Keratinocyte (primary cell): ENCODE data around the gene RBX1. TPM values are rescaled to one million over a fixed set of nuclear protein-coding genes. Genes with fewer than 3 reads are reported as not detected.

ENCODE experiments used
- DNase-seq: peaks from one replicate; pipeline ENCODE4 v3.0.0-alpha.2; 2011; ENCODE audit warnings: low read depth, missing footprints, low spot score
- FAIRE-seq: peaks from 2 replicates; lab custom pipeline; 2011; peaks lifted over from hg19 to GRCh38; lab: Jason Lieb, UNC
- H2AFZ ChIP-seq: 2 replicates; pipeline ENCODE4 v1.6.0; 2012; ENCODE audit warnings: low read length, control low read depth, inconsistent platforms; ENCODE audit not compliant: control insufficient read depth
- H3K27ac ChIP-seq: 2 replicates; pipeline ENCODE4 v1.5.1; 2011; ENCODE audit warnings: low read length; ENCODE audit not compliant: control insufficient read depth, insufficient read depth
- H3K27me3 ChIP-seq: 3 replicates; pipeline ENCODE4 v1.6.0; 2011; ENCODE audit warnings: low read length; ENCODE audit not compliant: control insufficient read depth, insufficient read depth; ENCODE audit errors: extremely low read depth
- H3K36me3 ChIP-seq, 2 experiments: 2 replicates in 1 of 2; 3 replicates in 1 of 2; pipeline ENCODE4 v1.5.1; 2011; ENCODE audit warnings: low read length in 2 of 2, mild to moderate bottlenecking in 1 of 2; ENCODE audit not compliant: control insufficient read depth in 2 of 2, insufficient read depth in 2 of 2; ENCODE audit errors: extremely low read depth in 1 of 2
- H3K4me1 ChIP-seq: 3 replicates; pipeline ENCODE4 v1.5.1; 2011; ENCODE audit warnings: low read length; ENCODE audit not compliant: control insufficient read depth, insufficient read depth; ENCODE audit errors: extremely low read depth
- H3K4me2 ChIP-seq: 3 replicates; pipeline ENCODE4 v1.6.0; 2011; ENCODE audit warnings: low read depth, low read length; ENCODE audit not compliant: control insufficient read depth, insufficient read depth; ENCODE audit errors: extremely low read depth
- H3K4me3 ChIP-seq, 3 experiments: fragments of 200-600 bp in 1 of 3; sonication (generic) in 1 of 3; 2 replicates in 2 of 3; 3 replicates in 1 of 3; pipeline ENCODE4 v1.5.1; 2011 to 2016; ENCODE audit warnings: low read length in 3 of 3, mild to moderate bottlenecking in 3 of 3, control low read depth in 2 of 3, inconsistent platforms in 1 of 3, low read depth in 1 of 3, mixed read lengths in 1 of 3, mixed run types in 1 of 3, moderate library complexity in 1 of 3; ENCODE audit not compliant: control insufficient read depth in 2 of 3, insufficient read depth in 2 of 3; ENCODE audit errors: extremely low read depth in 1 of 3
- H3K79me2 ChIP-seq: 2 replicates; pipeline ENCODE4 v1.6.0; 2012; ENCODE audit warnings: low read length; ENCODE audit not compliant: control insufficient read depth, insufficient read depth
- H3K9ac ChIP-seq: 3 replicates; pipeline ENCODE4 v1.6.0; 2011; ENCODE audit warnings: low read length; ENCODE audit not compliant: control insufficient read depth, insufficient read depth; ENCODE audit errors: extremely low read depth
- H3K9me1 ChIP-seq: 3 replicates; pipeline ENCODE4 v1.6.0; 2011; ENCODE audit warnings: low read length; ENCODE audit not compliant: control insufficient read depth, insufficient read depth; ENCODE audit errors: extremely low read depth
- H3K9me3 ChIP-seq: 2 replicates; pipeline ENCODE4 v1.5.1; 2012; ENCODE audit warnings: low read depth, low read length; ENCODE audit not compliant: control insufficient read depth
- H4K20me1 ChIP-seq: 3 replicates; pipeline ENCODE4 v1.6.0; 2011; ENCODE audit warnings: low read length; ENCODE audit not compliant: control insufficient read depth, insufficient read depth; ENCODE audit errors: extremely low read depth
- CTCF ChIP-seq, 3 experiments: IDR thresholded peaks in 1 of 3; conservative IDR thresholded peaks in 1 of 3; optimal IDR thresholded peaks in 1 of 3; 2 replicates in 2 of 3; 3 replicates in 1 of 3; pipeline versions ENCODE3 to v1.5.1; 2011; ENCODE audit warnings: low read length in 3 of 3, mild to moderate bottlenecking in 3 of 3, moderate library complexity in 2 of 3, control low read depth in 1 of 3, inconsistent platforms in 1 of 3; ENCODE audit not compliant: insufficient read depth in 2 of 3; ENCODE audit errors: extremely low read depth in 1 of 3
- EZH2 ChIP-seq: IDR thresholded peaks from one replicate; pipeline ENCODE4 v1.6.1; 2012; ENCODE audit warnings: inconsistent platforms, mild to moderate bottlenecking, low read length, moderate library complexity
- dilution Hi-C: fragments of 300-500 bp; cut with MboI; formaldehyde crosslinking; loops from one replicate; pipeline ENCODE4 v1.7.0; 2020; ENCODE audit warnings: low sequenced_read_pairs; ENCODE audit not compliant: extremely low pct_ligation_motif_present
- polyA plus RNA-seq, 5 experiments: library from polyadenylated mRNA; depleted of rRNA in 3 of 5; stranded (reverse) in 3 of 5; stranded (forward) in 1 of 5; unstranded in 1 of 5; fragments of >200 nt; gene quantifications; 1 replicate in 1 of 5; 2 replicates in 3 of 5; 3 replicates in 1 of 5; pipeline versions ENCODE4 v1.2.1 to v1.2.3, GENCODE V29; 2011 to 2012; ENCODE audit warnings: missing spikeins in 2 of 5, low read depth in 1 of 5, low replicate concordance in 1 of 5

Gene RBX1
- polyA plus RNA-seq, 1 donor (not counting 4 experiments of a cell fraction or from before 2014, with no cell fraction given): 143 TPM

GRCh38 chr22:41003066-41003465 lies 51.9 kb downstream of the RBX1 start:
- H3K9me1 ChIP-seq: no peaks in the 10 kb centered on the region
- no peak overlapping the region for H3K4me2 ChIP-seq
- no peak overlapping the region for H3K4me3 ChIP-seq
- no peaks in the 10 kb centered on the region for H4K20me1 ChIP-seq
- no peak overlapping the region for H3K9ac ChIP-seq
- no peak for TF ChIP-seq CTCF (optimal IDR thresholded peaks at IDR 0.05 in 1 of 3, IDR thresholded peaks at IDR 0.05 in 1 of 3, conservative IDR thresholded peaks at IDR 0.05 in 1 of 3; ENCODE audit: extremely low read depth in 1 of 3, insufficient read depth in 2 of 3, low read length in 3 of 3)
- TF ChIP-seq EZH2: no peak
- no peak overlapping the region for H3K27ac ChIP-seq
- no peaks in the 10 kb centered on the region for H3K27me3 ChIP-seq
- no peak overlapping the region for H2AFZ ChIP-seq
- DNase-seq (no peak), FAIRE-seq (no peak)
- H3K9me3 ChIP-seq: no peaks in the 10 kb centered on the region
- no peaks in the 10 kb centered on the region for H3K79me2 ChIP-seq
- peaks cover 5% of the 10 kb centered on the region for H3K4me1 ChIP-seq
- no peaks in the 10 kb centered on the region for H3K36me3 ChIP-seq
- dilution Hi-C loops: no loop called here

- FAIRE-seq (no peak), DNase-seq (no peak)
- Histone ChIP-seq H3K9me3 (no peaks in the 10 kb centered on the region), H3K4me1 (peaks cover 5% of the 10 kb centered on the region), H3K79me2 (no peaks in the 10 kb centered on the region), H3K4me3 (no peak overlapping the region), H3K9ac (no peak overlapping the region), H3K4me2 (no peak overlapping the region), H3K9me1 (no peaks in the 10 kb centered on the region), H2AFZ (no peak overlapping the region), H3K27ac (no peak overlapping the region), H3K36me3 (no peaks in the 10 kb centered on the region), H3K27me3 (no peaks in the 10 kb centered on the region), H4K20me1 (no peaks in the 10 kb centered on the region)
- TF ChIP-seq EZH2: no peak
- TF ChIP-seq CTCF (optimal IDR thresholded peaks at IDR 0.05 in 1 of 3, IDR thresholded peaks at IDR 0.05 in 1 of 3, conservative IDR thresholded peaks at IDR 0.05 in 1 of 3; ENCODE audit: extremely low read depth in 1 of 3, insufficient read depth in 2 of 3, low read length in 3 of 3): no peak
- dilution Hi-C loops: no loop called here
Observed at GRCh38 chr22:41003976-41004375, 52.8 kb downstream of the RBX1 start.
